Measurements from ENCODE around the gene MOAP1. TPM values are rescaled to one million over a fixed set of nuclear protein-coding genes. Genes with fewer than 3 reads are reported as not detected.
"Not testable (repeated sequence)": the region's sequence is repeated elsewhere in the genome, so short reads cannot be mapped to it uniquely, and the experiment has no call there.

MOAP1 gene
- polyA plus RNA-seq, 4 donors, result 30.9 to 49.2 (median 38.9) TPM

DNA sequence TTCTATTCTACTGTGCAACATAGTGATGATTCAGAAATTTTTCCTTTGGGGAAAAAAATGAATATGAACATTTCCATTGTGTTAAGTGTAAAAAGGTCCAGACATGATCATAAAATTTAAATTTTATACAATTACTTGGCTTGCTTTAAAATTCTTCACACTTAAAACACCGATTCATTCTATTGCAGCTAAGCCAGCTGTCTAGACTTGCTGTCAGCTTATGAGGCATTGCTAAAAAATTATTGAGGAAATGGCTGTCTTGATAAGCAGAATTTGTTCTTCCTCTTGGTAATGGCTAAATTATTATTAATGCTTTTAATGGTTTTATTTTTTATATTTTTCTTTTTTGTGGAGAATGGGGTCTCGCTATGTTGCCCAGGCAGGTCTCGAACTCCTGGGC is 2.3 kb upstream of the MOAP1 start:
- no peak for DNase-seq (ENCODE audit: low read depth in 4 of 4, low spot score in 3 of 4)

GRCh38 chr14:93186466-93186865 is 1.8 kb upstream of the MOAP1 start:
- no peak for DNase-seq (ENCODE audit: low read depth in 4 of 4, low spot score in 3 of 4)

GRCh38 chr14:93185349-93185720 is 638 bp upstream of the MOAP1 start:
- DNase-seq (ENCODE audit: low read depth in 4 of 4, low spot score in 3 of 4), result no peak

- DNase-seq (ENCODE audit: low read depth in 4 of 4, low spot score in 3 of 4), result no peak
Measured at GRCh38 chr14:93183596-93184317, 940 bp downstream of the MOAP1 start.

DNA sequence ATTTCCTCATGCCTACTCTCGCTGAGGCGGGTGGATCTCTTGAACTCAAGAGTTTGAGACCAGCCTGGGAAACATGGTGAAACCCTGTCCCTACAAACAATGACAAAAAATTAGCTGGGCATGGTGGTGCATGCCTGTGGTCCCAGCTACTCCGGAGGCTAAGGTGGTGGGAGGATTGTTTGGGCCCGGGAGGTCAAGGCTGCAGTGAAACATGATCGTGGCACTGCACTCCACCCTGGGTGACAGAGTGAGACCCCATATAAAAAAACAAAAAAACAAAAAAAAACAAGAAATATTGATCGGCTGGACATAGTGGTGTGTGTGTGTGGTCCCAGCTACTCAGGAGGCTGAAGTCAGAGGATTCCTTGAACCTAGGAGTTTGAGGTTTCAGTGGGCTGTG is 9.2 kb downstream of the MOAP1 start:
- no peak for DNase-seq (ENCODE audit: low read depth in 4 of 4, low spot score in 3 of 4)

DNA sequence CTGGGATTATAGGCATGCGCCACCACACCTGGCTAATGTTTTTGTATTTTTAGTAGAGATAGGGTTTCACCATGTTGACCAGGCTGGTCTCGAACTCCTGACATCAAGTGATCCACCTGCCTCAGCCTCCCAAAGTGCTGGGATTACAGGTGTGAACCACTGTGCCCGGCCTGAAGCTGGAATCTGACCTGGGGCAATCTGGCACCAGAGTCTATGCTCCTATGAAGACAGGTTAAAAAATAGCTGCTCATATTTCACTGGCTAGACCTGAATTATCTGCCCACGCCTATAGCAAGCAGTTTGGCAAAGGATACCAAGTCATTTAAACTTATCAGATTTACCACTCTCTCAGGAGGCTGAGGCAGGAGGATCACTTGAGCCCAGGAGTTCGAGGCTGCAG is 10.0 kb downstream of the MOAP1 start:
- DNase-seq (ENCODE audit: low read depth in 4 of 4, low spot score in 3 of 4), result not testable (repeated sequence)

DNA sequence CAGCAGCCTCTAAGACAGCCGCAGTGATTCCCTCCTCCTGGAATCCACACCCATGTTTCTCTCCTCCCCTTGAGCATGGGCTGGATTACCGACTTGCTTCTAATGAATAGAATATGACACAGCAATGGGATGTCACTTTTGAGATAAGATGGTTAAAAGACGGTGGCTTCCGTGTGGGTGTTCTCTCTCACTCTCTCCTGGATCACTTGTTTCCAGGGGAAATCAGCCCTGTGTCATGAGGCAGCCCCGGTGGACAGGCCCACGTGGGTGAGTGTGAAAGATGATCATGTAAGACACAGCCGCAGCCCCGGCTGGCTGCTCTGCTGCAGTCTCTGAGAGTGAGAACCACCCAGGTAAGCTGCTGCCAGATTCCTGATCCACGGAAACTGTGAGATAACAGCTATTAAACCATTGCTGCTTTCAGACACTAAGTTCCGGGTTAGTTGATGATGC is 10.7 kb downstream of the MOAP1 start:
- DNase-seq (ENCODE audit: low read depth in 4 of 4, low spot score in 3 of 4), result no peak

DNA sequence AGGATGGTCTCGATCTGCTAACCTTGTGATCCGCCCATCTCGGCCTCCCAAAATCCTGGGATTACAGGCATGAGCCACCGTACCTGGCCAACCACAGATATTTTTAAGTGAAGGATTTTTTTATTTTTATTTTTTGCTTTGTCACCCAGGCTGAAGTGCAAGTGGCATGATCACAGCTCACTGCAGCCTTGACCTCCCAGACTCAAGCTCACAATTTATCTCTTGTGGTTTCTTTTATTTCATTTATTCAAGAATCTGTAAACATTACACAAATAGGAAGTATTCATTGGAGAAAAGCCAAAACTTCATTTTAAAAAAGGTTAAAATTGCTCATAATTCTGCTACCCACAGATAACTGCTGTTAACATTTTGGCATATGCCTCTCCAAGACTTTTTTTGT is 13.3 kb downstream of the MOAP1 start:
- no peak for DNase-seq (ENCODE audit: low read depth in 4 of 4, low spot score in 3 of 4)

GRCh38 chr14:93170141-93170540 is 14.6 kb downstream of the MOAP1 start:
- not testable (repeated sequence) for DNase-seq (ENCODE audit: low read depth in 4 of 4, low spot score in 3 of 4)

GRCh38 chr14:93169619-93170018 is 15.1 kb downstream of the MOAP1 start:
- not testable (repeated sequence) for DNase-seq (ENCODE audit: low read depth in 4 of 4, low spot score in 3 of 4)

GRCh38 chr14:93168610-93169009 is 16.1 kb downstream of the MOAP1 start:
- not testable (repeated sequence) for DNase-seq (ENCODE audit: low read depth in 4 of 4, low spot score in 3 of 4)

DNA sequence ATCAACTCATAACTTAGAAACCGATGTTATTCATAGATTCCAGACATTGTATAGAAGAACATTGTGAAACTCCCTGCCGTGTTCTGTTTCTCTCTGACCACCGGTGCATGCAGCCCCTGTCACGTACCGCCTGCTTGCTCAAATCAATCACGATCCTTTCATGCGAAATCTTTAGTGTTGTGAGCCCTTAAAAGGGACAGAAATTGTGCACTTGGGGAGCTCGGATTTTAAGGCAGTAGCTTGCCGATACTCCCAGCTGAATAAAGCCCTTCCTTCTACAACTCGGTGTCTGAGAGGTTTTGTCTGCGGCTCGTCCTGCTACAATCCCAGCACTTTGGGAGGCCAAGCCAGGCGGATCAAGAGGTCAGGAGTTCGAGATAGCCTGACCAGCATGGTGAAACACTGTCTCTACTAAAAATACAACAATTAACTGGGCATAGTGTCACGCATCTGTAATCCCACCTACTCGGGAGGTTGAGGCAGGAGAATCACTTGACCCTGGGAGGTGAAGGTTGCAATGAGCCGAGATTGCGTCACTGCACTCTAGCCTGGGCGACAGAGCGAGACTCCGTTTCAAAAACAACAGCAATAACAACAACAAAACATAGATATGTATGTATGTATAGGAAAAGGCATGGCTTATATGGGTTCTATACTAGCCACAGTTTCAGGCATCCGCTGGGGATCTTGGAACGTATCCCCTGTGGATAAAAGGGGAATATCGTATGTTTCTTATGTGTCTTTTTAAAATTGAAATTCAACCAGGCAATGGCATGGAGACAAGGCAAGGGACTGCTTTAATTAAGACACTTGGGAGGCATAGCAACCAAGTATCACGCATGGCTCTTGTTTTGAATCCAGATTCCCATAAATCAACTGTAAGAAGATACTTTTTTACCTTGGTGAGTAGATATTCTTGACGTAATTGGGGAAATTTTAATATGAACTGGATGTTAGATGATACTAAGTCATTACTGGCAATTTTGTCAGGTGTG is 19.1 kb downstream of the MOAP1 start:
- not testable (repeated sequence) for DNase-seq (ENCODE audit: low read depth in 4 of 4, low spot score in 3 of 4)

- DNase-seq (ENCODE audit: low read depth in 4 of 4, low spot score in 3 of 4), result no peak
Measured at GRCh38 chr14:93163564-93163963, 21.1 kb downstream of the MOAP1 start.

GRCh38 chr14:93161411-93161940 is 23.2 kb downstream of the MOAP1 start:
- DNase-seq (ENCODE audit: low read depth in 4 of 4, low spot score in 3 of 4), result no peak

- DNase-seq (ENCODE audit: low read depth in 4 of 4, low spot score in 3 of 4), result no peak
Measured at GRCh38 chr14:93160353-93160801, 24.3 kb downstream of the MOAP1 start.

GRCh38 chr14:93159625-93160352 is 24.9 kb downstream of the MOAP1 start:
- not testable (repeated sequence) for DNase-seq (ENCODE audit: low read depth in 4 of 4, low spot score in 3 of 4)

DNA sequence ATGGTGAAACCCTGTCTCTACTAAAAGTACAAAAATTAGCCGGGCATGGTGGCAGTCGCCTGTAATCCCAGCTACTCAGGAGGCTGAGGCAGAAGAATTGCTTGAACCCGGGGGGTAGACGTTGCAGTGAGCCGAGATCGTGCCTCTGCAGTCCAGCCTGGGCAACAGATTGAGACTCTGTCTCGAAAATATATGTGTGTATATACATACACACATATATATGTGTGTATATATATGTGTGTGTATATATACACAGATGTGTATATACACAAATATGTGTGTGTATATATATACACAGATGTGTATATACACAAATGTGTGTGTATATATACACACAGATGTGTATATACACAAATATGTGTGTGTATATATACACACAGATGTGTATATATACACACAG is 26.3 kb downstream of the MOAP1 start:
- DNase-seq (ENCODE audit: low read depth in 4 of 4, low spot score in 3 of 4), result not testable (repeated sequence)

GRCh38 chr14:93156693-93157369 is 27.9 kb downstream of the MOAP1 start:
- DNase-seq (ENCODE audit: low read depth in 4 of 4, low spot score in 3 of 4), result no peak

DNA sequence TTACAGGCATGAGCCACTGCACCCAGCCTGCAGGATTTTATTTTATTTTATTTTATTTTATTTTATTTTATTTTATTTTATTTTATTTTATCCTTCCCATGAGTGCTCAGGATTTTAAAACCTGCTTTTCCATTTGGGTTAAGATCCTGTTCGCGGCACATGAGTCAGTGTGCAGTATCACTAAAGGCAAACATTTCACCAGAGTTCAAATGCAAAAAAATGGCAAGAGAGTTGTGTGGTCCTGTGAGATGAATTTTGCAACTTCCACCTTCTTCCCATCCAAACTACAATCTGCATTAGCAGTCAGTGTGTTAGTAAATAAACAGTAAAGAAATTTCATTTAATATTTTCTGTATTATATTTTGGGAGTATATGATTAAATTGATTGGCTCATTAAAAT is 29.0 kb downstream of the MOAP1 start:
- no peak for DNase-seq (ENCODE audit: low read depth in 4 of 4, low spot score in 3 of 4)

DNA sequence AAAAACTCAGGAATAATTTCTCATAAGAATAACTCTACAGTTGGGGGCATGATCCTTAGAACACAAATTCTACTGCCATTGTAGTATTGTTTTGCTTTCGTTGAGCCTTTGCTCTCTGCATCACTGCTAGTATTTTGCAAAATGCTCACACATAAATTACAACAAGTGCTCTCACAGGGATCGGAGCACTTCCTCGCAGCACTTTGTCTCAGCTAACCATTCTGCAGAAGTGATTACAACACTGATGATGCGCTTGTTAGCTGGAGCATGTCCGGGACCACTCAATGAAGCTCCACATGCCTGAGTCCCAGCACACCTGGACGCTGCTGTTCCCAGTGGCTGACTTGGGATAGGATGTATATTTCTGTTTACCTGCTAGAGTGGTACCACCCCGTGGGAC is 31.6 kb downstream of the MOAP1 start:
- DNase-seq (ENCODE audit: low read depth in 4 of 4, low spot score in 3 of 4), result no peak

Data from left renal pelvis (tissue), 4 donors.